GM23338 (cell line): Measurements from ENCODE around the gene CCDC27. TPM values are rescaled to one million over a fixed set of nuclear protein-coding genes. Genes with fewer than 3 reads are reported as not detected.

Experiments
- ATAC-seq: fragments of 200-7000 bp; cut with Tn5 transposase; 3 replicates; pipeline ENCODE4 v1.9.1; 2020
- DNase-seq: peaks from one replicate; pipeline ENCODE4 v3.0.0-alpha.2; 2015; ENCODE audit warnings: low spot score
- H2AFZ ChIP-seq: fragments of 200-600 bp; sonication (generic); 2 replicates; pipeline ENCODE4 v1.8.0; 2016; ENCODE audit warnings: antibody characterized with exemption, mild to moderate bottlenecking, moderate library complexity
- H3F3A ChIP-seq: fragments of 200-600 bp; sonication (generic); replicated peaks from 2 replicates; pipeline ENCODE4 v1.8.0; 2017; ENCODE audit warnings: antibody characterized with exemption, mixed run types, low read depth
- H3K27ac ChIP-seq: fragments of 200-600 bp; sonication (generic); 2 replicates; pipeline ENCODE4 v1.6.1; 2016; ENCODE audit warnings: low read depth
- H3K27me3 ChIP-seq: fragments of 200-600 bp; sonication (generic); 2 replicates; pipeline ENCODE4 v1.8.0; 2016; ENCODE audit warnings: mild to moderate bottlenecking, mixed run types, moderate library complexity; ENCODE audit not compliant: insufficient read depth
- H3K36me3 ChIP-seq: fragments of 200-600 bp; sonication (generic); 2 replicates; pipeline ENCODE4 v1.8.0; 2016; ENCODE audit warnings: mild to moderate bottlenecking; ENCODE audit not compliant: insufficient read depth
- H3K4me1 ChIP-seq: fragments of 200-600 bp; sonication (generic); 2 replicates; pipeline ENCODE4 v1.8.0; 2016; ENCODE audit warnings: mild to moderate bottlenecking, moderate library complexity; ENCODE audit not compliant: insufficient read depth
- H3K4me2 ChIP-seq: fragments of 200-600 bp; sonication (generic); 2 replicates; pipeline ENCODE4 v1.7.1; 2017; ENCODE audit warnings: mixed run types
- H3K4me3 ChIP-seq: fragments of 200-600 bp; sonication (generic); 2 replicates; pipeline ENCODE4 v1.6.1; 2016; ENCODE audit warnings: mixed run types
- H3K79me2 ChIP-seq: fragments of 200-600 bp; sonication (generic); replicated peaks from 2 replicates; pipeline ENCODE4 v1.8.0; 2017; ENCODE audit warnings: mild to moderate bottlenecking; ENCODE audit not compliant: insufficient read depth
- H3K9me2 ChIP-seq: fragments of 200-600 bp; sonication (generic); 2 replicates; pipeline ENCODE4 v1.8.0; 2017; ENCODE audit not compliant: insufficient read depth
- H4K20me1 ChIP-seq: fragments of 200-600 bp; sonication (generic); replicated peaks from 2 replicates; pipeline ENCODE4 v1.8.0; 2017; ENCODE audit warnings: mild to moderate bottlenecking; ENCODE audit not compliant: insufficient read depth
- H3K27ac Mint-ChIP-seq: 2 replicates; pipeline ENCODE4 v1.8.0; 2020; ENCODE audit warnings: inconsistent platforms, mild to moderate bottlenecking, moderate library complexity, mixed read lengths
- H3K27me3 Mint-ChIP-seq: 3 replicates; pipeline ENCODE4 v1.8.0; 2022; ENCODE audit warnings: low read depth, mild to moderate bottlenecking, moderate library complexity, mixed read lengths, inconsistent platforms; ENCODE audit not compliant: insufficient read depth, poor library complexity
- H3K36me3 Mint-ChIP-seq: 3 replicates; pipeline ENCODE4 v1.8.0; 2021; ENCODE audit warnings: low read depth, mild to moderate bottlenecking, inconsistent platforms, moderate library complexity, mixed read lengths
- H3K4me1 Mint-ChIP-seq: 3 replicates; pipeline ENCODE4 v1.8.0; 2020; ENCODE audit warnings: mild to moderate bottlenecking, inconsistent platforms, mixed read lengths
- H3K4me3 Mint-ChIP-seq: 3 replicates; pipeline ENCODE4 v1.8.0; 2021; ENCODE audit warnings: moderate library complexity, mild to moderate bottlenecking, inconsistent platforms, mixed read lengths
- H3K9me3 Mint-ChIP-seq: 3 replicates; pipeline ENCODE4 v1.8.0; 2020; ENCODE audit warnings: moderate library complexity, mild to moderate bottlenecking, inconsistent platforms, mixed read lengths
- CREB1 ChIP-seq: fragments of 250-450 bp; sonication (Bioruptor Pico); IDR thresholded peaks from 2 replicates; pipeline ENCODE4 v1.5.0; 2020; ENCODE audit warnings: low read depth, mild to moderate bottlenecking, moderate library complexity
- EZH2 ChIP-seq: fragments of 200-600 bp; sonication (generic); IDR thresholded peaks from one replicate; pipeline ENCODE4 v1.8.0; 2017; ENCODE audit warnings: antibody characterized with exemption, mild to moderate bottlenecking, low read depth; ENCODE audit not compliant: unreplicated experiment
- EZH2phosphoT487 ChIP-seq: fragments of 200-600 bp; sonication (generic); IDR thresholded peaks from one replicate; pipeline ENCODE4 v1.8.1; 2018; ENCODE audit warnings: antibody characterized with exemption; ENCODE audit not compliant: unreplicated experiment
- JUNB ChIP-seq: IDR thresholded peaks from one replicate; pipeline ENCODE4 v1.6.1; 2016; ENCODE audit warnings: antibody characterized with exemption; ENCODE audit not compliant: unreplicated experiment
- NANOG ChIP-seq: IDR thresholded peaks from 2 replicates; pipeline ENCODE4 v1.6.1; 2016; ENCODE audit warnings: antibody characterized with exemption, borderline replicate concordance
- POLR2AphosphoS5 ChIP-seq: IDR thresholded peaks from 2 replicates; pipeline ENCODE4 v1.6.1; 2016; ENCODE audit warnings: antibody characterized with exemption, low read depth
- STAT1 ChIP-seq: IDR thresholded peaks from one replicate; pipeline ENCODE4 v1.6.1; 2016; ENCODE audit warnings: antibody characterized with exemption; ENCODE audit not compliant: unreplicated experiment
- ZNF114 ChIP-seq: fragments of 250-450 bp; sonication (Bioruptor Pico); IDR thresholded peaks from 2 replicates; pipeline ENCODE4 v1.5.0; 2020; ENCODE audit warnings: mild to moderate bottlenecking, moderate library complexity
- ZNF331 ChIP-seq: fragments of 250-450 bp; sonication (Bioruptor Pico); IDR thresholded peaks from 2 replicates; pipeline ENCODE4 v1.5.0; 2020; ENCODE audit warnings: low read depth, mild to moderate bottlenecking, moderate library complexity
- polyA plus RNA-seq: library from polyadenylated mRNA; unstranded; fragments of >200 nt; fragmentation: Nextera tagmentation; extraction: Ambion mirVana; gene quantifications from 2 replicates; pipeline ENCODE4 v1.2.1, GENCODE V29; 2016
- total RNA-seq: library from RNA; depleted of rRNA; stranded (reverse); fragments of >200 nt; shearing (Covaris generic); gene quantifications from 2 replicates; pipeline ENCODE4 v1.2.3, GENCODE V29; 2014
- TF ChIP-seq, protein P1 (sequence below): IDR thresholded peaks from 2 replicates; pipeline ENCODE4 v1.6.1; 2016; ENCODE audit warnings: antibody characterized with exemption
- TF ChIP-seq, protein P2 (sequence below), 2 experiments: fragments of 200-600 bp in 1 of 2; sonication (generic) in 1 of 2; conservative IDR thresholded peaks; 2 replicates each; pipeline versions ENCODE4 v1.5.1 to v1.6.1; 2016 to 2017; ENCODE audit warnings: antibody characterized with exemption in 2 of 2, low read depth in 2 of 2, mild to moderate bottlenecking in 2 of 2, moderate library complexity in 1 of 2
- TF ChIP-seq, protein P3 (sequence below): IDR thresholded peaks from one replicate; pipeline ENCODE4 v1.6.1; 2018; ENCODE audit warnings: antibody characterized with exemption; ENCODE audit not compliant: unreplicated experiment
- TF ChIP-seq, protein P4 (sequence below): fragments of 250-450 bp; sonication (Bioruptor Pico); IDR thresholded peaks from 2 replicates; pipeline ENCODE4 v1.5.0; 2020; ENCODE audit warnings: mild to moderate bottlenecking, moderate library complexity

CCDC27 gene
- total and polyA plus RNA-seq, 2 experiments from 2014 or later = 0.18 to 0.45 TPM

DNA sequence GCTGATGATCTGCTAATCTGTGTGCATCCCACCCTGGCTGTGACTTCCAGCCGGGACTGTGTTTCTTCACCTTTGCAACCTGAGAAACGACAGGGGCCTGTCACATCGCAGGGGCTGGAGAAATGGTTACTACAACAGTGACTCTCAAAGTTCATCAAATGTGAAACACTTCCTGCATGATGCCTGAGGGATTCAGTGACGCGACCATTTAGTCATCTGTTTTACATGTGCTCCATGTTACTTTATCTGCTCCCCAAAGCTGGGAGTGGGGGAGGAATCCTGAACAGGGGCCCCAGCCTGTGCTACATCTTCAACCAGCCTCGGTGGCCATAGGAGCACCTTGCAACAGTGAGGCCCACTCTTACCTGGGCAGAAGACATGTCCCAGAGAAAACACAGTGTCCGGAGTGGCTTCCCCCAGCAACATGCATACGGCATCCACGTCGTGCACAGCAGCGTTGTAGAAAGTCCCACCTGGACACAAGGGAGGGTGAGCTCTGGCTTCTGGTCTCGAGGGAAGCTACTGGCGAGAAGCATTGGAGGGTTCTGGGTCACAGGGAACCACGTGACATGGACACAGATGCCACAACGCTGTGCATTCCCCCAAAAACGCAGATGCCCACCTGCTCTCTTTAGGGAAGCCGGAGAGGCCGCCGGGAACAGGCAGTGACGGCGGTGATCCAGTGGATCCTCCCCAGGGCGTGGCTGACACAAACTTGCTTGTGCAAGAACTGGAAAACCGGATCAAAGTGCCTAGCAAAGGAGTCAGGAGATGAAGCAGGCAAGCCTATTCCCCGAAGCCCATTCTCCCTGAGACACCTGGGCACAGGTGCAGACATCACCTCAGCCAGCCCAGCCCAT, 9.6 kb upstream of the CCDC27 start:
- Histone ChIP-seq H3K4me1 (peaks cover 13% of the 10 kb centered on the region; the same call in 1 of the 2 replicates), H3K4me3 (no peak overlapping the region), H4K20me1 (peaks cover 16% of the 10 kb centered on the region), H3K36me3 (peaks cover under 1% of the 10 kb centered on the region; the same call in 1 of the 2 replicates), H3K9me2 (no peaks in the 10 kb centered on the region), H3K27me3 (no peaks in the 10 kb centered on the region), H3F3A (0 out of 2 replicates have a peak, but pooled peaks cover 6% of the 10 kb centered on the region), H3K4me2 (no peak overlapping the region), H2AFZ (no peak overlapping the region), H3K27ac (no peak overlapping the region), H3K79me2 (peaks cover 34% of the 10 kb centered on the region)
- H3K4me3 Mint-ChIP-seq = no peak overlapping the region
- ATAC-seq (no peak), DNase-seq (no peak)
- peaks cover 15% of the 10 kb centered on the region for H3K27me3 Mint-ChIP-seq
- TF ChIP-seq CREB1 (no peak), EZH2phosphoT487 (no peak), EZH2 (no peak), JUNB (no peak), ZNF114 (no peak), STAT1 (no peak), ZNF331 (CRISPR knock-in tag) (no peak), NANOG (no peak), POLR2AphosphoS5 (no peak)
- TF ChIP-seq, protein P1, sequence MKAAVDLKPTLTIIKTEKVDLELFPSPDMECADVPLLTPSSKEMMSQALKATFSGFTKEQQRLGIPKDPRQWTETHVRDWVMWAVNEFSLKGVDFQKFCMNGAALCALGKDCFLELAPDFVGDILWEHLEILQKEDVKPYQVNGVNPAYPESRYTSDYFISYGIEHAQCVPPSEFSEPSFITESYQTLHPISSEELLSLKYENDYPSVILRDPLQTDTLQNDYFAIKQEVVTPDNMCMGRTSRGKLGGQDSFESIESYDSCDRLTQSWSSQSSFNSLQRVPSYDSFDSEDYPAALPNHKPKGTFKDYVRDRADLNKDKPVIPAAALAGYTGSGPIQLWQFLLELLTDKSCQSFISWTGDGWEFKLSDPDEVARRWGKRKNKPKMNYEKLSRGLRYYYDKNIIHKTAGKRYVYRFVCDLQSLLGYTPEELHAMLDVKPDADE = no peak
- TF ChIP-seq, protein P2, sequence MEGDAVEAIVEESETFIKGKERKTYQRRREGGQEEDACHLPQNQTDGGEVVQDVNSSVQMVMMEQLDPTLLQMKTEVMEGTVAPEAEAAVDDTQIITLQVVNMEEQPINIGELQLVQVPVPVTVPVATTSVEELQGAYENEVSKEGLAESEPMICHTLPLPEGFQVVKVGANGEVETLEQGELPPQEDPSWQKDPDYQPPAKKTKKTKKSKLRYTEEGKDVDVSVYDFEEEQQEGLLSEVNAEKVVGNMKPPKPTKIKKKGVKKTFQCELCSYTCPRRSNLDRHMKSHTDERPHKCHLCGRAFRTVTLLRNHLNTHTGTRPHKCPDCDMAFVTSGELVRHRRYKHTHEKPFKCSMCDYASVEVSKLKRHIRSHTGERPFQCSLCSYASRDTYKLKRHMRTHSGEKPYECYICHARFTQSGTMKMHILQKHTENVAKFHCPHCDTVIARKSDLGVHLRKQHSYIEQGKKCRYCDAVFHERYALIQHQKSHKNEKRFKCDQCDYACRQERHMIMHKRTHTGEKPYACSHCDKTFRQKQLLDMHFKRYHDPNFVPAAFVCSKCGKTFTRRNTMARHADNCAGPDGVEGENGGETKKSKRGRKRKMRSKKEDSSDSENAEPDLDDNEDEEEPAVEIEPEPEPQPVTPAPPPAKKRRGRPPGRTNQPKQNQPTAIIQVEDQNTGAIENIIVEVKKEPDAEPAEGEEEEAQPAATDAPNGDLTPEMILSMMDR (conservative IDR thresholded peaks at IDR 0.05; ENCODE audit: low read depth in 2 of 2) = no peak
- TF ChIP-seq, protein P3, sequence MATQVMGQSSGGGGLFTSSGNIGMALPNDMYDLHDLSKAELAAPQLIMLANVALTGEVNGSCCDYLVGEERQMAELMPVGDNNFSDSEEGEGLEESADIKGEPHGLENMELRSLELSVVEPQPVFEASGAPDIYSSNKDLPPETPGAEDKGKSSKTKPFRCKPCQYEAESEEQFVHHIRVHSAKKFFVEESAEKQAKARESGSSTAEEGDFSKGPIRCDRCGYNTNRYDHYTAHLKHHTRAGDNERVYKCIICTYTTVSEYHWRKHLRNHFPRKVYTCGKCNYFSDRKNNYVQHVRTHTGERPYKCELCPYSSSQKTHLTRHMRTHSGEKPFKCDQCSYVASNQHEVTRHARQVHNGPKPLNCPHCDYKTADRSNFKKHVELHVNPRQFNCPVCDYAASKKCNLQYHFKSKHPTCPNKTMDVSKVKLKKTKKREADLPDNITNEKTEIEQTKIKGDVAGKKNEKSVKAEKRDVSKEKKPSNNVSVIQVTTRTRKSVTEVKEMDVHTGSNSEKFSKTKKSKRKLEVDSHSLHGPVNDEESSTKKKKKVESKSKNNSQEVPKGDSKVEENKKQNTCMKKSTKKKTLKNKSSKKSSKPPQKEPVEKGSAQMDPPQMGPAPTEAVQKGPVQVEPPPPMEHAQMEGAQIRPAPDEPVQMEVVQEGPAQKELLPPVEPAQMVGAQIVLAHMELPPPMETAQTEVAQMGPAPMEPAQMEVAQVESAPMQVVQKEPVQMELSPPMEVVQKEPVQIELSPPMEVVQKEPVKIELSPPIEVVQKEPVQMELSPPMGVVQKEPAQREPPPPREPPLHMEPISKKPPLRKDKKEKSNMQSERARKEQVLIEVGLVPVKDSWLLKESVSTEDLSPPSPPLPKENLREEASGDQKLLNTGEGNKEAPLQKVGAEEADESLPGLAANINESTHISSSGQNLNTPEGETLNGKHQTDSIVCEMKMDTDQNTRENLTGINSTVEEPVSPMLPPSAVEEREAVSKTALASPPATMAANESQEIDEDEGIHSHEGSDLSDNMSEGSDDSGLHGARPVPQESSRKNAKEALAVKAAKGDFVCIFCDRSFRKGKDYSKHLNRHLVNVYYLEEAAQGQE = no peak
- TF ChIP-seq, protein P4, sequence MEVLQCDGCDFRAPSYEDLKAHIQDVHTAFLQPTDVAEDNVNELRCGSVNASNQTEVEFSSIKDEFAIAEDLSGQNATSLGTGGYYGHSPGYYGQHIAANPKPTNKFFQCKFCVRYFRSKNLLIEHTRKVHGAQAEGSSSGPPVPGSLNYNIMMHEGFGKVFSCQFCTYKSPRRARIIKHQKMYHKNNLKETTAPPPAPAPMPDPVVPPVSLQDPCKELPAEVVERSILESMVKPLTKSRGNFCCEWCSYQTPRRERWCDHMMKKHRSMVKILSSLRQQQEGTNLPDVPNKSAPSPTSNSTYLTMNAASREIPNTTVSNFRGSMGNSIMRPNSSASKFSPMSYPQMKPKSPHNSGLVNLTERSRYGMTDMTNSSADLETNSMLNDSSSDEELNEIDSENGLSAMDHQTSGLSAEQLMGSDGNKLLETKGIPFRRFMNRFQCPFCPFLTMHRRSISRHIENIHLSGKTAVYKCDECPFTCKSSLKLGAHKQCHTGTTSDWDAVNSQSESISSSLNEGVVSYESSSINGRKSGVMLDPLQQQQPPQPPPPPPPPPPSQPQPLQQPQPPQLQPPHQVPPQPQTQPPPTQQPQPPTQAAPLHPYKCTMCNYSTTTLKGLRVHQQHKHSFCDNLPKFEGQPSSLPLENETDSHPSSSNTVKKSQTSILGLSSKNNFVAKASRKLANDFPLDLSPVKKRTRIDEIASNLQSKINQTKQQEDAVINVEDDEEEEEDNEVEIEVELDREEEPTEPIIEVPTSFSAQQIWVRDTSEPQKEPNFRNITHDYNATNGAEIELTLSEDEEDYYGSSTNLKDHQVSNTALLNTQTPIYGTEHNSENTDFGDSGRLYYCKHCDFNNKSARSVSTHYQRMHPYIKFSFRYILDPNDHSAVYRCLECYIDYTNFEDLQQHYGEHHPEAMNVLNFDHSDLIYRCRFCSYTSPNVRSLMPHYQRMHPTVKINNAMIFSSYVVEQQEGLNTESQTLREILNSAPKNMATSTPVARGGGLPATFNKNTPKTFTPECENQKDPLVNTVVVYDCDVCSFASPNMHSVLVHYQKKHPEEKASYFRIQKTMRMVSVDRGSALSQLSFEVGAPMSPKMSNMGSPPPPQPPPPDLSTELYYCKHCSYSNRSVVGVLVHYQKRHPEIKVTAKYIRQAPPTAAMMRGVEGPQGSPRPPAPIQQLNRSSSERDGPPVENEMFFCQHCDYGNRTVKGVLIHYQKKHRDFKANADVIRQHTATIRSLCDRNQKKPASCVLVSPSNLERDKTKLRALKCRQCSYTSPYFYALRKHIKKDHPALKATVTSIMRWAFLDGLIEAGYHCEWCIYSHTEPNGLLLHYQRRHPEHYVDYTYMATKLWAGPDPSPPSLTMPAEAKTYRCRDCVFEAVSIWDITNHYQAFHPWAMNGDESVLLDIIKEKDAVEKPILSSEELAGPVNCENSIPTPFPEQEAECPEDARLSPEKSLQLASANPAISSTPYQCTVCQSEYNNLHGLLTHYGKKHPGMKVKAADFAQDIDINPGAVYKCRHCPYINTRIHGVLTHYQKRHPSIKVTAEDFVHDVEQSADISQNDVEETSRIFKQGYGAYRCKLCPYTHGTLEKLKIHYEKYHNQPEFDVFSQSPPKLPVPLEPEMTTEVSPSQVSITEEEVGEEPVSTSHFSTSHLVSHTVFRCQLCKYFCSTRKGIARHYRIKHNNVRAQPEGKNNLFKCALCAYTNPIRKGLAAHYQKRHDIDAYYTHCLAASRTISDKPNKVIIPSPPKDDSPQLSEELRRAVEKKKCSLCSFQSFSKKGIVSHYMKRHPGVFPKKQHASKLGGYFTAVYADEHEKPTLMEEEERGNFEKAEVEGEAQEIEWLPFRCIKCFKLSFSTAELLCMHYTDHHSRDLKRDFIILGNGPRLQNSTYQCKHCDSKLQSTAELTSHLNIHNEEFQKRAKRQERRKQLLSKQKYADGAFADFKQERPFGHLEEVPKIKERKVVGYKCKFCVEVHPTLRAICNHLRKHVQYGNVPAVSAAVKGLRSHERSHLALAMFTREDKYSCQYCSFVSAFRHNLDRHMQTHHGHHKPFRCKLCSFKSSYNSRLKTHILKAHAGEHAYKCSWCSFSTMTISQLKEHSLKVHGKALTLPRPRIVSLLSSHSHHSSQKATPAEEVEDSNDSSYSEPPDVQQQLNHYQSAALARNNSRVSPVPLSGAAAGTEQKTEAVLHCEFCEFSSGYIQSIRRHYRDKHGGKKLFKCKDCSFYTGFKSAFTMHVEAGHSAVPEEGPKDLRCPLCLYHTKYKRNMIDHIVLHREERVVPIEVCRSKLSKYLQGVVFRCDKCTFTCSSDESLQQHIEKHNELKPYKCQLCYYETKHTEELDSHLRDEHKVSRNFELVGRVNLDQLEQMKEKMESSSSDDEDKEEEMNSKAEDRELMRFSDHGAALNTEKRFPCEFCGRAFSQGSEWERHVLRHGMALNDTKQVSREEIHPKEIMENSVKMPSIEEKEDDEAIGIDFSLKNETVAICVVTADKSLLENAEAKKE (CRISPR knock-in tag) = no peak
- H3K36me3 Mint-ChIP-seq = peaks cover 40% of the 10 kb centered on the region
- H3K9me3 Mint-ChIP-seq = no peaks in the 10 kb centered on the region
- H3K27ac Mint-ChIP-seq = no peak overlapping the region; the same call in 1 of the 2 replicates
- peaks cover 25% of the 10 kb centered on the region for H3K4me1 Mint-ChIP-seq
